ENCODE measurements around the gene RPS8.

- TF ChIP-seq CTCF (IDR thresholded peaks at IDR 0.05) (no peak), EZH2phosphoT487 (IDR thresholded peaks at IDR 0.05) (no peak)
Measured at GRCh38 chr1:44743211-44743610, 32.1 kb upstream of the RPS8 start.
